Adrenal gland (tissue), 12 donors: ENCODE measurements around the gene PLXNA4. TPM values are rescaled to one million over a fixed set of nuclear protein-coding genes. Genes with fewer than 3 reads are reported as not detected.
A peak's percentile ranks its signal among the peaks of the same experiment; 100 is the strongest.

Experiments used
- DNase-seq, 7 donors: peaks; one replicate each; pipeline ENCODE4 v3.0.0-alpha.2; 2019 to 2020
- H3K27ac ChIP-seq, 5 donors: fragments of 200-600 bp; sonication (generic) in 4 of 5; 1 replicate in 3 of 5; 2 replicates in 2 of 5; pipeline versions ENCODE4 v1.5.1 to v1.8.0; 2016 to 2020; ENCODE audit warnings: mild to moderate bottlenecking in 1 of 5
- H3K27me3 ChIP-seq: fragments of 200-600 bp; 2 replicates; pipeline ENCODE4 v1.8.0; 2021
- H3K36me3 ChIP-seq, 2 donors: fragments of 200-600 bp; replicated peaks in 1 of 2; 1 replicate in 1 of 2; 2 replicates in 1 of 2; pipeline versions ENCODE4 v1.5.1 to v1.8.0; 2018 to 2022
- H3K4me1 ChIP-seq, 2 donors: fragments of 200-600 bp; replicated peaks in 1 of 2; 1 replicate in 1 of 2; 2 replicates in 1 of 2; pipeline versions ENCODE4 v1.5.1 to v1.8.0; 2018 to 2021
- H3K4me3 ChIP-seq, 4 donors: fragments of 200-600 bp; sonication (generic) in 3 of 4; one replicate each; pipeline ENCODE4 v1.5.1; 2016 to 2018
- H3K9me3 ChIP-seq, 3 donors: fragments of 200-600 bp; sonication (generic) in 1 of 3; replicated peaks in 1 of 3; 1 replicate in 2 of 3; 2 replicates in 1 of 3; pipeline versions ENCODE4 v1.5.1 to v1.8.0; 2016 to 2021
- CTCF ChIP-seq, 6 experiments: fragments of 450-650 bp in 4 of 6; fragments of 200-600 bp in 2 of 6; sonication (generic) in 1 of 6; IDR thresholded peaks; 1 replicate in 5 of 6; 2 replicates in 1 of 6; pipeline versions ENCODE4 v1.5.1 to v1.8.0; 2016 to 2021; ENCODE audit warnings: antibody characterized with exemption in 6 of 6, mild to moderate bottlenecking in 2 of 6, moderate library complexity in 1 of 6
- POLR2A ChIP-seq, 2 donors: fragments of 450-650 bp; IDR thresholded peaks; one replicate each; pipeline ENCODE4 v1.6.1; 2017; ENCODE audit warnings: antibody characterized with exemption in 2 of 2, mild to moderate bottlenecking in 2 of 2, moderate library complexity in 1 of 2
- WGBS, 4 donors: extraction: QIAGEN DNeasy Blood & Tissue Kit in 2 of 4; methylation state at CpG; one replicate each; pipeline versions ENCODE4 v1.1.5 to v1.1.7; 2013 to 2017; 5-methylcytosine and 5-hydroxymethylcytosine counted together
- intact Hi-C, 2 donors: fragments of 100-400 bp; cut with DNase I; formaldehyde crosslinking; loops; one replicate each; pipeline versions ENCODE4 v1.14.1 to v1.15.0; 2022 to 2023
- polyA plus RNA-seq, 3 donors: library from polyadenylated mRNA; stranded (reverse); fragments of 200-250 nt in 2 of 3; fragments of 350-450 nt in 1 of 3; fragmentation: Illumina TruSeq in 1 of 3; extraction: RNeasy Lipid Tissue Mini Kit (QIAGEN cat#74804) in 1 of 3; gene quantifications; one replicate each; pipeline ENCODE4 v1.2.3, GENCODE V29; 2013 to 2014
- total RNA-seq, 9 donors: library from RNA; depleted of rRNA in 4 of 9; stranded (reverse); fragments of >200 nt in 4 of 9; fragments of 120-200 nt in 1 of 9; fragmentation: NEBNext Ultra II Directional in 1 of 9; extraction: Animal tissue kit (Norgen Biotek cat#: 25700) in 1 of 9; gene quantifications; one replicate each; pipeline versions ENCODE4 v1.1.0 to v1.2.4, GENCODE V29; 2013 to 2023
- donor health status: healthy with polysubstance abuse.
- donor health status: Bipolar disorder and iron deficiency.
- donor health status: DM: yes; HTN: yes; CAD: no.
- donor health status: DM: no; HTN: no; CAD: no.
- donor health status: DM: no; HTN: no; CAD: no.
- donor health status: DM: yes; HTN: yes; CAD: no.

Gene PLXNA4
- total and polyA plus RNA-seq, 12 donors, result 0.99 to 10.7 (median 3.6) TPM

GRCh38 chr7:132154248-132154647 is 422.0 kb downstream of the PLXNA4 start:
- Histone ChIP-seq H3K27me3 (no peaks in the 10 kb centered on the region), H3K36me3 (no peaks in the 10 kb centered on the region), H3K4me1 (no peaks in the 10 kb centered on the region), H3K9me3 (no peaks in the 10 kb centered on the region), H3K27ac (no peak overlapping the region), H3K4me3 (no peak overlapping the region)
- WGBS, 4 donors, result 71 to 73% (median 72%) methylated on average over 6 of the region's 6 CpGs
- no peak for TF ChIP-seq CTCF (IDR thresholded peaks at IDR 0.05)
- TF ChIP-seq POLR2A (IDR thresholded peaks at IDR 0.05), result no peak
- no peak for DNase-seq
- intact Hi-C loops, result loop anchor here in 1 of 2 donors (10.0 kb wide), 1 partner anchor 209 kb away; no protein-coding TSS in a partner anchor

DNA sequence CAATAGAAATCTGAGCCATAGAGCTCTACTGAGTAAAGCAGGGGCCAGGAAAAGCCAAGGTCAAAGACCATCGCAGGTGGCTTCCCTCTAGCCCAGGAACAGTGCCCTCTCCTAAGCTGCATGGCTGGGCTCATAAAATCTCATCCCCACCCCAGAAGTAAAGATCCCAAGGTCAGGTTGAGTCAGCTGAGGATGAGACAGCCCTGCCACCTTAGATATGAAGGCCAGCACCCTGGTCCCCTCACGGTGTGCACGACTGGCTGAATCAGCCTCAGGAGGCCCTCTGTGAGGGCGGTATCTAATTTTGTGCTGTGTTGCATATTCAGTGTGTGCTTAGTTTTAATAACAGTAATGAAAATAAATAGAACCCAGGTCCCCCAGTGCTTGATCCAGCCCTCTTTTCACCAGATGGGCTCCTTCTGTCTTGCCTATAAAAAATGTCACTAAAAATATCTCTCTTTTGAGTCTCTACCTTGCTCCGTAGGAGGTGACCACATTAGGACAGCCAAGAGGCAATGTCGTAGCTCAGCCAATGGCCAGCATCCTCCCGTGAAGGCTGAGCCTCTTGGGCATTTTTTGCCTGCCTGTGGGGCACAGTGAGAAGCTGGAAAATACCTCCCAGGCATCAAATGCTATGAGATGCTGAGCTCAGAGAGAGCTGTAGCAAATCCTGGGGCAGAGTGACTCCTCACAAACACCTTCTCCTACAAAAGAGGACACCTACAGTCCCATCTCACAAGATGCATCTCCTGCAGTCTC is 424.0 kb downstream of the PLXNA4 start:
- Histone ChIP-seq H3K9me3 (no peaks in the 10 kb centered on the region), H3K4me3 (no peak overlapping the region), H3K36me3 (no peaks in the 10 kb centered on the region), H3K27ac (no peak overlapping the region), H3K4me1 (no peaks in the 10 kb centered on the region), H3K27me3 (no peaks in the 10 kb centered on the region)
- WGBS, 4 donors, result 67 to 72% (median 68%) methylated on average over 6 to 7 of the region's 7 CpGs
- intact Hi-C loops, result loop anchor here in 1 of 2 donors (10.0 kb wide), 1 partner anchor 208 kb away; no protein-coding TSS in a partner anchor
- peak in 2 of 7 donors; percentile 15 to 19 for DNase-seq
- TF ChIP-seq POLR2A (IDR thresholded peaks at IDR 0.05), result no peak
- TF ChIP-seq CTCF (IDR thresholded peaks at IDR 0.05), result no peak

DNA sequence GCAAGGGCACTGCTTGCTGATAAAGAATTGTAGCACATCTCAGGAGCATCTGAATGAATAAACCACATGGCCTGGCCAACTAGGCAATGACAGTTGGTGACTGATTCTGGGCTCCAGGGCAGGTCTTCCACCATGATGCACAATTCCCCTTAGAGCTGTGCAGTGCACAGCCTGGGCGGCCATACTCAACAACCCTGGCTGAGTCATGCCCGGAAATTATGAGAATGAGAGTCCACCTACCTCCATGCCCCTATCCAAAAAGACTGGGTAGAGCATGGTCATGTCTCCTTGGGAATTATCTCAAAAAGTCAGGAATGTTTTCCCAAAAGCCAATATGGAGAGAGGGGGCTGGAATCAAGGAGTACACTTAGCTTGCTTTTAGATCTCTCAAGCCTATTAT is 425.6 kb downstream of the PLXNA4 start:
- no peak for DNase-seq
- no peak overlapping the region for H3K4me3 ChIP-seq
- no peaks in the 10 kb centered on the region for H3K36me3 ChIP-seq
- H3K9me3 ChIP-seq, result no peaks in the 10 kb centered on the region
- intact Hi-C loops, result loop anchor here in 1 of 2 donors (10.0 kb wide), 1 partner anchor 206 kb away; no protein-coding TSS in a partner anchor
- no peaks in the 10 kb centered on the region for H3K4me1 ChIP-seq
- no peak overlapping the region for H3K27ac ChIP-seq
- TF ChIP-seq CTCF (IDR thresholded peaks at IDR 0.05), result no peak
- TF ChIP-seq POLR2A (IDR thresholded peaks at IDR 0.05), result no peak
- 74 to 94% (median 91%) methylated on average over 2 of the region's 2 CpGs for WGBS, 4 donors
- no peaks in the 10 kb centered on the region for H3K27me3 ChIP-seq

- Histone ChIP-seq H3K4me3 (no peak overlapping the region), H3K4me1 (no peaks in the 10 kb centered on the region), H3K27ac (no peak overlapping the region), H3K36me3 (no peaks in the 10 kb centered on the region), H3K9me3 (no peaks in the 10 kb centered on the region), H3K27me3 (no peaks in the 10 kb centered on the region)
- WGBS, 4 donors, result 54 to 73% (median 62%) methylated on average over 7 to 8 of the region's 8 CpGs
- intact Hi-C loops, result loop anchor here in 1 of 2 donors (10.0 kb wide), 1 partner anchor 205 kb away; no protein-coding TSS in a partner anchor
- TF ChIP-seq POLR2A (IDR thresholded peaks at IDR 0.05) (no peak), CTCF (IDR thresholded peaks at IDR 0.05) (no peak)
- no peak for DNase-seq
Measured at GRCh38 chr7:132149436-132150304, 426.6 kb downstream of the PLXNA4 start.
